Activated CD8-positive, alpha-beta T cell treated with anti-CD3 and anti-CD28 coated beads for 36 hours (primary cell): ENCODE data around the gene FUT8. TPM values are rescaled to one million over a fixed set of nuclear protein-coding genes. Genes with fewer than 3 reads are reported as not detected.

ENCODE experiments used
- ATAC-seq: fragments of 200-7000 bp; cut with Tn5 transposase; one replicate; pipeline ENCODE4 v1.10.0; 2021; ENCODE audit warnings: mild to moderate bottlenecking, moderate library complexity
- CTCF ChIA-PET: fragments of 350-600 bp; sonication (Branson Sonifier 250); formaldehyde crosslinking; loops from one replicate; lab custom pipeline; 2021; ENCODE audit warnings: antibody characterized with exemption; lab: Charles Lee
- POLR2A ChIA-PET: fragments of 350-600 bp; sonication (Branson Sonifier 250); formaldehyde crosslinking; loops from one replicate; lab custom pipeline; 2021; ENCODE audit warnings: antibody characterized with exemption; lab: Charles Lee
- DNase-seq: peaks from one replicate; pipeline ENCODE4 v3.0.0-alpha.2; 2020
- H3K27ac Mint-ChIP-seq: one replicate; pipeline ENCODE4 v1.8.0; 2021; ENCODE audit warnings: mild to moderate bottlenecking, mixed read lengths
- H3K27me3 Mint-ChIP-seq: one replicate; pipeline ENCODE4 v1.8.0; 2021; ENCODE audit warnings: mixed read lengths
- H3K36me3 Mint-ChIP-seq: one replicate; pipeline ENCODE4 v1.8.0; 2021; ENCODE audit warnings: low read depth, mixed read lengths
- H3K4me1 Mint-ChIP-seq: one replicate; pipeline ENCODE4 v1.8.0; 2021; ENCODE audit warnings: low read depth, mixed read lengths
- H3K4me3 Mint-ChIP-seq: one replicate; pipeline ENCODE4 v1.8.0; 2021; ENCODE audit warnings: mild to moderate bottlenecking, moderate library complexity, mixed read lengths
- H3K9me3 Mint-ChIP-seq: one replicate; pipeline ENCODE4 v1.8.0; 2021; ENCODE audit warnings: mixed read lengths
- intact Hi-C: fragments of 100-400 bp; cut with micrococcal nuclease; formaldehyde crosslinking; loops from one replicate; pipeline ENCODE4 v1.10.0; 2022
- total RNA-seq, 2 experiments: library from RNA; stranded (reverse); gene quantifications; one replicate each; pipeline ENCODE4 v1.2.3, GENCODE V29; 2021
- TF ChIP-seq, protein P1 (sequence below): fragments of 200-600 bp; IDR thresholded peaks from one replicate; pipeline ENCODE4 v1.8.0; 2022; ENCODE audit warnings: antibody characterized with exemption, mild to moderate bottlenecking

Gene FUT8
- total RNA-seq, 2 experiments from 2014 or later, result 55.7 to 61.0 TPM

DNA sequence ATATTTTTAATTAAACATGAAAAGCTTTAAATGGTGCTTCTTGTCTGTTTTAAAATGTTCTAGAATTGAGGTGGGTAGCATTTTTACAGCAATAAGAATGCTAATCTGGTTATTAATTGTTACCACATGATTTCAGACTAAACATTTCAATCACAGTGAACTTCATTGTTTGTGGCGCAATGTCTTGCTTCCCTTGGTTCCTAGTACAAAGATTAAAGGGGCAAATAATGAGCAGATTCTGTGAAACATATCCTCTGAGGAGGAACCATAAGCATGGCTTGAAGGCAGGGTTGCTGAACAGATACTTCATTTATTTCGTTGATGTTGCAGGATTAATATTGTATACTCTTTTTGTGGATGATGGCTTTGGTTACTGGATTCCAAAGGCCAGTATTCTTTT is 162.1 kb downstream of the FUT8 start:
- TF ChIP-seq, protein P1, sequence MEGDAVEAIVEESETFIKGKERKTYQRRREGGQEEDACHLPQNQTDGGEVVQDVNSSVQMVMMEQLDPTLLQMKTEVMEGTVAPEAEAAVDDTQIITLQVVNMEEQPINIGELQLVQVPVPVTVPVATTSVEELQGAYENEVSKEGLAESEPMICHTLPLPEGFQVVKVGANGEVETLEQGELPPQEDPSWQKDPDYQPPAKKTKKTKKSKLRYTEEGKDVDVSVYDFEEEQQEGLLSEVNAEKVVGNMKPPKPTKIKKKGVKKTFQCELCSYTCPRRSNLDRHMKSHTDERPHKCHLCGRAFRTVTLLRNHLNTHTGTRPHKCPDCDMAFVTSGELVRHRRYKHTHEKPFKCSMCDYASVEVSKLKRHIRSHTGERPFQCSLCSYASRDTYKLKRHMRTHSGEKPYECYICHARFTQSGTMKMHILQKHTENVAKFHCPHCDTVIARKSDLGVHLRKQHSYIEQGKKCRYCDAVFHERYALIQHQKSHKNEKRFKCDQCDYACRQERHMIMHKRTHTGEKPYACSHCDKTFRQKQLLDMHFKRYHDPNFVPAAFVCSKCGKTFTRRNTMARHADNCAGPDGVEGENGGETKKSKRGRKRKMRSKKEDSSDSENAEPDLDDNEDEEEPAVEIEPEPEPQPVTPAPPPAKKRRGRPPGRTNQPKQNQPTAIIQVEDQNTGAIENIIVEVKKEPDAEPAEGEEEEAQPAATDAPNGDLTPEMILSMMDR, result no peak
- Mint-ChIP-seq H3K27ac (no peak overlapping the region), H3K4me3 (no peak overlapping the region), H3K36me3 (peaks cover 34% of the 10 kb centered on the region), H3K27me3 (no peaks in the 10 kb centered on the region), H3K4me1 (peaks cover 20% of the 10 kb centered on the region), H3K9me3 (no peaks in the 10 kb centered on the region)
- no peak for ATAC-seq
- ChIA-PET CTCF (no interaction called here), POLR2A (no interaction called here)
- intact Hi-C loops, result no loop called here
- DNase-seq, result no peak

DNA sequence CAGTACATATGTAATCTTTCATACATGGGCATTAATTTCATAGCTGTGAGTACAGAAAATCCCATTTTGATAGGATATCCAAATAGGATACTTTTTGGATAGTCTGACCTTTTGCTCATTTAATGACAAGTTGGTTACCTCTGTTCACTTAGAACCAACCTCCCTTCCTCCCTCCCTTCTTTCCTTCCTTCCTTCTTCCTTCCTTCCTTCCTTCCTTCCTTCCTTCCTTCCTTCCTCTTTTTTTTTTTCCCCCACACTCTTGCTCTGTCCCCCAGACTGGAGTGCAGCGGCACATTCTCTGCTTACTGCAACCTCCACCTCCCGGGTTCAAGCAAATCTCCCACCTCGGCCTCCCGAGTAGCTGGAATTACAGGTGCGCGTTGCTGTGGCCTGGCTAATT is 162.9 kb downstream of the FUT8 start:
- Mint-ChIP-seq H3K9me3 (no peaks in the 10 kb centered on the region), H3K4me1 (peaks cover 14% of the 10 kb centered on the region), H3K27me3 (no peaks in the 10 kb centered on the region), H3K27ac (no peak overlapping the region), H3K36me3 (peaks cover 29% of the 10 kb centered on the region), H3K4me3 (no peak overlapping the region)
- TF ChIP-seq, protein P1, result no peak
- DNase-seq (no peak), ATAC-seq (no peak)
- ChIA-PET POLR2A (no interaction called here), CTCF (no interaction called here)
- intact Hi-C loops, result no loop called here

DNA sequence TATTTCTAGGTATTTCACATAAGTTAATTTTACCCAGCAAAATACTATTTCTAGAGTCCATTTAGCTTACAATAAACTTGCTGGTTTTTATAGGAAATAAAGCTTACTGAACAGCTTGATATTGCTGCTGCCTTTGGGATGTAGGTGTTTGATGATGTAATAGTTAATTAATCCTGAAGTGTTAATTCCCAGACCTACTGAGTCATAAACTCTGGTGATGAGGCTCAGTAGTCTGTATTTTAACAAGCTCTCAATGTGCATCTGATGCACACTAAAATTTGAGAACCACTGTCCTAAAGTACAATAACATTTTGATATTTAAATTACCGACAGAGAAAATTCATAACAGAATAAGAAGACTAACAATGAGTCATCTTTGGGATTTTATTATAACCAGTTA is 168.4 kb downstream of the FUT8 start:
- Mint-ChIP-seq H3K4me3 (no peak overlapping the region), H3K27ac (no peak overlapping the region), H3K9me3 (no peaks in the 10 kb centered on the region), H3K36me3 (peaks cover 14% of the 10 kb centered on the region), H3K4me1 (peaks cover 16% of the 10 kb centered on the region), H3K27me3 (no peaks in the 10 kb centered on the region)
- ATAC-seq (no peak), DNase-seq (no peak)
- POLR2A ChIA-PET, result interaction anchor here (0.6 kb wide), 1 partner anchor 16 kb away, joined by 3 read pairs; no protein-coding TSS in a partner anchor
- intact Hi-C loops, result no loop called here
- TF ChIP-seq, protein P1, result no peak
- CTCF ChIA-PET, result no interaction called here

DNA sequence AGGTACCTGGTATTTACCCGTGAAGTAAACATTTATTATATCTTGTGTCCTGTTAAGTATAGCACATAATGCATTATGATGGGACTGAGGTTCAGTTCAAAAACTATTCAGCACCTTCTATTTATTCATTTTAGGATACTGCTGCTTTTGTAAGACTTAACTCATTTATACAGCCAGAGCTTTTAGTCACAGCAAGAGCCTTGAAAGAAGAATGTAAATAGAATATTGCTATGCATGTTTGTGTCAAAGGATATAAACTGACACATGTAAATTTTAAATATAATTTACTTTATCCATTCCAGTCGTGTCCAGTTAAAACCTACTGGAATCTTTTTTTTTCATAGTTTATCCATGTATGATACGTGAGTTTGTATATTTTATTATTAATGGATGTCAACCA is 168.8 kb downstream of the FUT8 start:
- intact Hi-C loops, result no loop called here
- H3K4me1 Mint-ChIP-seq, result peaks cover 16% of the 10 kb centered on the region
- CTCF ChIA-PET, result no interaction called here
- TF ChIP-seq, protein P1, result no peak
- POLR2A ChIA-PET, result interaction anchor here (0.6 kb wide), 2 partner anchors 16 to 343 kb away, joined by 3 read pairs; no protein-coding TSS in a partner anchor
- H3K4me3 Mint-ChIP-seq, result no peak overlapping the region
- H3K27me3 Mint-ChIP-seq, result no peaks in the 10 kb centered on the region
- peaks cover 10% of the 10 kb centered on the region for H3K36me3 Mint-ChIP-seq
- H3K27ac Mint-ChIP-seq, result no peak overlapping the region
- DNase-seq (no peak), ATAC-seq (no peak)
- no peaks in the 10 kb centered on the region for H3K9me3 Mint-ChIP-seq

DNA sequence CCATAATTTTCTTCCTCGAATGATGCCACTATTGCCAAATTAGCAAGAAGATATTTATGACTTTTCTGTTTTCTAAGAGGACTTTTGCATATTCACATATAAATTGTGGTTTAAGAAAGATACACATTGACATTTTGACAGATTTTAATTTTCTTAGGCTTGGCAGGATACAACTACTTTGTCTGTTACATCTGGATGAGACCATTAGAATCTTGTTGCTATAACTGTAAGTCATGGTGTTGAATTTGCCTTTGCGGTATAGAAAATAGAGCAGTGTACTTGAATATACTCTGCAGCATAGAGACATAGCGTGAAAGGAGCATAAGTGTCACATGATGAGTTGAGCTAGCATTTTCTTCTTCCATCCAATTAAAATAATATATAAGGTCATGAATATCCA is 169.3 kb downstream of the FUT8 start:
- Mint-ChIP-seq H3K27ac (no peak overlapping the region), H3K9me3 (no peaks in the 10 kb centered on the region), H3K27me3 (no peaks in the 10 kb centered on the region), H3K36me3 (peaks cover 7% of the 10 kb centered on the region), H3K4me1 (peaks cover 16% of the 10 kb centered on the region), H3K4me3 (no peak overlapping the region)
- intact Hi-C loops, result no loop called here
- no peak for DNase-seq
- CTCF ChIA-PET, result no interaction called here
- TF ChIP-seq, protein P1, result no peak
- ATAC-seq, result no peak
- POLR2A ChIA-PET, result interaction anchor here (0.6 kb wide), 1 partner anchor 343 kb away, joined by 3 read pairs; no protein-coding TSS in a partner anchor
